GM23338 (cell line): Measurements from ENCODE around the gene ZNF747. TPM values are rescaled to one million over a fixed set of nuclear protein-coding genes. Genes with fewer than 3 reads are reported as not detected.

Experiments used
- ATAC-seq: fragments of 200-7000 bp; cut with Tn5 transposase; 3 replicates; pipeline ENCODE4 v1.9.1; 2020
- DNase-seq: peaks from one replicate; pipeline ENCODE4 v3.0.0-alpha.2; 2015; ENCODE audit warnings: low spot score
- H2AFZ ChIP-seq: fragments of 200-600 bp; sonication (generic); 2 replicates; pipeline ENCODE4 v1.8.0; 2016; ENCODE audit warnings: antibody characterized with exemption, mild to moderate bottlenecking, moderate library complexity
- H3F3A ChIP-seq: fragments of 200-600 bp; sonication (generic); replicated peaks from 2 replicates; pipeline ENCODE4 v1.8.0; 2017; ENCODE audit warnings: antibody characterized with exemption, mixed run types, low read depth
- H3K27ac ChIP-seq: fragments of 200-600 bp; sonication (generic); 2 replicates; pipeline ENCODE4 v1.6.1; 2016; ENCODE audit warnings: low read depth
- H3K27me3 ChIP-seq: fragments of 200-600 bp; sonication (generic); 2 replicates; pipeline ENCODE4 v1.8.0; 2016; ENCODE audit warnings: mild to moderate bottlenecking, mixed run types, moderate library complexity; ENCODE audit not compliant: insufficient read depth
- H3K36me3 ChIP-seq: fragments of 200-600 bp; sonication (generic); 2 replicates; pipeline ENCODE4 v1.8.0; 2016; ENCODE audit warnings: mild to moderate bottlenecking; ENCODE audit not compliant: insufficient read depth
- H3K4me1 ChIP-seq: fragments of 200-600 bp; sonication (generic); 2 replicates; pipeline ENCODE4 v1.8.0; 2016; ENCODE audit warnings: mild to moderate bottlenecking, moderate library complexity; ENCODE audit not compliant: insufficient read depth
- H3K4me2 ChIP-seq: fragments of 200-600 bp; sonication (generic); 2 replicates; pipeline ENCODE4 v1.7.1; 2017; ENCODE audit warnings: mixed run types
- H3K4me3 ChIP-seq: fragments of 200-600 bp; sonication (generic); 2 replicates; pipeline ENCODE4 v1.6.1; 2016; ENCODE audit warnings: mixed run types
- H3K79me2 ChIP-seq: fragments of 200-600 bp; sonication (generic); replicated peaks from 2 replicates; pipeline ENCODE4 v1.8.0; 2017; ENCODE audit warnings: mild to moderate bottlenecking; ENCODE audit not compliant: insufficient read depth
- H3K9me2 ChIP-seq: fragments of 200-600 bp; sonication (generic); 2 replicates; pipeline ENCODE4 v1.8.0; 2017; ENCODE audit not compliant: insufficient read depth
- H4K20me1 ChIP-seq: fragments of 200-600 bp; sonication (generic); replicated peaks from 2 replicates; pipeline ENCODE4 v1.8.0; 2017; ENCODE audit warnings: mild to moderate bottlenecking; ENCODE audit not compliant: insufficient read depth
- H3K27ac Mint-ChIP-seq: 2 replicates; pipeline ENCODE4 v1.8.0; 2020; ENCODE audit warnings: inconsistent platforms, mild to moderate bottlenecking, moderate library complexity, mixed read lengths
- H3K27me3 Mint-ChIP-seq: 3 replicates; pipeline ENCODE4 v1.8.0; 2022; ENCODE audit warnings: low read depth, mild to moderate bottlenecking, moderate library complexity, mixed read lengths, inconsistent platforms; ENCODE audit not compliant: insufficient read depth, poor library complexity
- H3K36me3 Mint-ChIP-seq: 3 replicates; pipeline ENCODE4 v1.8.0; 2021; ENCODE audit warnings: low read depth, mild to moderate bottlenecking, inconsistent platforms, moderate library complexity, mixed read lengths
- H3K4me1 Mint-ChIP-seq: 3 replicates; pipeline ENCODE4 v1.8.0; 2020; ENCODE audit warnings: mild to moderate bottlenecking, inconsistent platforms, mixed read lengths
- H3K4me3 Mint-ChIP-seq: 3 replicates; pipeline ENCODE4 v1.8.0; 2021; ENCODE audit warnings: moderate library complexity, mild to moderate bottlenecking, inconsistent platforms, mixed read lengths
- H3K9me3 Mint-ChIP-seq: 3 replicates; pipeline ENCODE4 v1.8.0; 2020; ENCODE audit warnings: moderate library complexity, mild to moderate bottlenecking, inconsistent platforms, mixed read lengths
- CREB1 ChIP-seq: fragments of 250-450 bp; sonication (Bioruptor Pico); IDR thresholded peaks from 2 replicates; pipeline ENCODE4 v1.5.0; 2020; ENCODE audit warnings: low read depth, mild to moderate bottlenecking, moderate library complexity
- CTCF ChIP-seq, 2 experiments: fragments of 200-600 bp in 1 of 2; sonication (generic) in 1 of 2; conservative IDR thresholded peaks; 2 replicates each; pipeline versions ENCODE4 v1.5.1 to v1.6.1; 2016 to 2017; ENCODE audit warnings: antibody characterized with exemption in 2 of 2, low read depth in 2 of 2, mild to moderate bottlenecking in 2 of 2, moderate library complexity in 1 of 2
- ETS1 ChIP-seq: IDR thresholded peaks from 2 replicates; pipeline ENCODE4 v1.6.1; 2016; ENCODE audit warnings: antibody characterized with exemption
- EZH2 ChIP-seq: fragments of 200-600 bp; sonication (generic); IDR thresholded peaks from one replicate; pipeline ENCODE4 v1.8.0; 2017; ENCODE audit warnings: antibody characterized with exemption, mild to moderate bottlenecking, low read depth; ENCODE audit not compliant: unreplicated experiment
- EZH2phosphoT487 ChIP-seq: fragments of 200-600 bp; sonication (generic); IDR thresholded peaks from one replicate; pipeline ENCODE4 v1.8.1; 2018; ENCODE audit warnings: antibody characterized with exemption; ENCODE audit not compliant: unreplicated experiment
- JUNB ChIP-seq: IDR thresholded peaks from one replicate; pipeline ENCODE4 v1.6.1; 2016; ENCODE audit warnings: antibody characterized with exemption; ENCODE audit not compliant: unreplicated experiment
- NANOG ChIP-seq: IDR thresholded peaks from 2 replicates; pipeline ENCODE4 v1.6.1; 2016; ENCODE audit warnings: antibody characterized with exemption, borderline replicate concordance
- POLR2AphosphoS5 ChIP-seq: IDR thresholded peaks from 2 replicates; pipeline ENCODE4 v1.6.1; 2016; ENCODE audit warnings: antibody characterized with exemption, low read depth
- STAT1 ChIP-seq: IDR thresholded peaks from one replicate; pipeline ENCODE4 v1.6.1; 2016; ENCODE audit warnings: antibody characterized with exemption; ENCODE audit not compliant: unreplicated experiment
- ZNF114 ChIP-seq: fragments of 250-450 bp; sonication (Bioruptor Pico); IDR thresholded peaks from 2 replicates; pipeline ENCODE4 v1.5.0; 2020; ENCODE audit warnings: mild to moderate bottlenecking, moderate library complexity
- ZNF331 ChIP-seq: fragments of 250-450 bp; sonication (Bioruptor Pico); IDR thresholded peaks from 2 replicates; pipeline ENCODE4 v1.5.0; 2020; ENCODE audit warnings: low read depth, mild to moderate bottlenecking, moderate library complexity
- polyA plus RNA-seq: library from polyadenylated mRNA; unstranded; fragments of >200 nt; fragmentation: Nextera tagmentation; extraction: Ambion mirVana; gene quantifications from 2 replicates; pipeline ENCODE4 v1.2.1, GENCODE V29; 2016
- total RNA-seq: library from RNA; depleted of rRNA; stranded (reverse); fragments of >200 nt; shearing (Covaris generic); gene quantifications from 2 replicates; pipeline ENCODE4 v1.2.3, GENCODE V29; 2014
- TF ChIP-seq, protein P1 (sequence below): IDR thresholded peaks from one replicate; pipeline ENCODE4 v1.6.1; 2018; ENCODE audit warnings: antibody characterized with exemption; ENCODE audit not compliant: unreplicated experiment
- TF ChIP-seq, protein P2 (sequence below): fragments of 250-450 bp; sonication (Bioruptor Pico); IDR thresholded peaks from 2 replicates; pipeline ENCODE4 v1.5.0; 2020; ENCODE audit warnings: mild to moderate bottlenecking, moderate library complexity

Gene ZNF747
- total and polyA plus RNA-seq, 2 experiments from 2014 or later, result 4.2 to 12.6 TPM

DNA sequence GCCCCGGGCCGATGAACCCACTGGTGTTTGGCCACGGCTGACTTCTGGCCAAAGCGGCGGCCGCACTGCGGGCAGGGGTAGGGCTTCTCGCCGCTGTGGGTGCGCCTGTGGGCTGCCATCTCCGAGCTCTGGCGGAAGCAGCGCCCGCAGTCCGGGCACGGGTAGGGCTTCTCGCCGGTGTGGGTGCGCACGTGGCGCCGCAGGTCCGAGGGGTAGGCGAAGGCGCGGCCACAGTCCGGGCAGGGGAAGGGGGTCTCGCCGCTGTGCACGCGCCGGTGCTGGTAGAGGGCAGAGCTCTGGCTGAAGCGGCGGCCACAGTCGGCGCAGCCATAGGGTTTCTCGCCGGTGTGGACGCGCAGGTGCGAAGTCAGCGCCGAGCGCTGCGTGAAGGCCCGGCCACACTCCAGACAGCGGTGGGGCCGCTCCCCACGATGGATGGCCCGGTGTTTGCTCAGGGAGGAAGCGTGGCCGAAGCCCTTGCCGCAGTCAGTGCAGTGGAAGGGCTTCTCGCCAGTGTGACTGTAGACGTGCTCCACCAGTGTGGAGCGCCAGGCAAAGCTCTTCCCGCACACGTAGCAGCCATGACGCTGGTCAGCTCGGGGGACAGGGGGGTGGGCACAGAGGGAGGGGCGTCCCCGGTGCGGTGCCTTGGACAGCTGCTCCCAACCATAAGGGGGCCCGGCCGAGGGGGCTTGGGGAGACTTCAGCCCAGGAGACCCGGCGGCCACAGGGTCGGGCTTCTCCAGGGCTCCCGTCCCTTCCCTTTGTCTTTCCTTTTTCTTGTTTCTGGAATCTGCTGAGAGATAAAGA is 20.9 kb upstream of the ZNF747 start:
- Histone ChIP-seq H3K4me3 (no peak overlapping the region), H2AFZ (no peak overlapping the region), H3K36me3 (no peaks in the 10 kb centered on the region; the same call in 1 of the 2 replicates), H3K27ac (no peak overlapping the region), H3F3A (0 out of 2 replicates have a peak, but pooled peaks cover 15% of the 10 kb centered on the region), H3K79me2 (peaks cover 3% of the 10 kb centered on the region; the same call in 1 of the 2 replicates), H4K20me1 (no peaks in the 10 kb centered on the region), H3K4me1 (peaks cover 15% of the 10 kb centered on the region), H3K9me2 (0 out of 2 replicates have a peak, but pooled peaks cover 3% of the 10 kb centered on the region), H3K4me2 (no peak overlapping the region), H3K27me3 (no peaks in the 10 kb centered on the region)
- DNase-seq (no peak), ATAC-seq (no peak)
- peaks cover 13% of the 10 kb centered on the region for H3K27me3 Mint-ChIP-seq
- peak overlapping the region; percentile 3; the same call in 1 of the 2 replicates for H3K27ac Mint-ChIP-seq
- no peaks in the 10 kb centered on the region; the same call in 2 of the 3 replicates for H3K9me3 Mint-ChIP-seq
- H3K4me3 Mint-ChIP-seq, result peak overlapping the region; percentile 54
- TF ChIP-seq, protein P1, sequence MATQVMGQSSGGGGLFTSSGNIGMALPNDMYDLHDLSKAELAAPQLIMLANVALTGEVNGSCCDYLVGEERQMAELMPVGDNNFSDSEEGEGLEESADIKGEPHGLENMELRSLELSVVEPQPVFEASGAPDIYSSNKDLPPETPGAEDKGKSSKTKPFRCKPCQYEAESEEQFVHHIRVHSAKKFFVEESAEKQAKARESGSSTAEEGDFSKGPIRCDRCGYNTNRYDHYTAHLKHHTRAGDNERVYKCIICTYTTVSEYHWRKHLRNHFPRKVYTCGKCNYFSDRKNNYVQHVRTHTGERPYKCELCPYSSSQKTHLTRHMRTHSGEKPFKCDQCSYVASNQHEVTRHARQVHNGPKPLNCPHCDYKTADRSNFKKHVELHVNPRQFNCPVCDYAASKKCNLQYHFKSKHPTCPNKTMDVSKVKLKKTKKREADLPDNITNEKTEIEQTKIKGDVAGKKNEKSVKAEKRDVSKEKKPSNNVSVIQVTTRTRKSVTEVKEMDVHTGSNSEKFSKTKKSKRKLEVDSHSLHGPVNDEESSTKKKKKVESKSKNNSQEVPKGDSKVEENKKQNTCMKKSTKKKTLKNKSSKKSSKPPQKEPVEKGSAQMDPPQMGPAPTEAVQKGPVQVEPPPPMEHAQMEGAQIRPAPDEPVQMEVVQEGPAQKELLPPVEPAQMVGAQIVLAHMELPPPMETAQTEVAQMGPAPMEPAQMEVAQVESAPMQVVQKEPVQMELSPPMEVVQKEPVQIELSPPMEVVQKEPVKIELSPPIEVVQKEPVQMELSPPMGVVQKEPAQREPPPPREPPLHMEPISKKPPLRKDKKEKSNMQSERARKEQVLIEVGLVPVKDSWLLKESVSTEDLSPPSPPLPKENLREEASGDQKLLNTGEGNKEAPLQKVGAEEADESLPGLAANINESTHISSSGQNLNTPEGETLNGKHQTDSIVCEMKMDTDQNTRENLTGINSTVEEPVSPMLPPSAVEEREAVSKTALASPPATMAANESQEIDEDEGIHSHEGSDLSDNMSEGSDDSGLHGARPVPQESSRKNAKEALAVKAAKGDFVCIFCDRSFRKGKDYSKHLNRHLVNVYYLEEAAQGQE, result no peak
- TF ChIP-seq JUNB (no peak), EZH2 (no peak), ETS1 (no peak), EZH2phosphoT487 (no peak), POLR2AphosphoS5 (no peak), CREB1 (CRISPR knock-in tag) (no peak), ZNF331 (no peak), NANOG (no peak), STAT1 (no peak), ZNF114 (CRISPR knock-in tag) (no peak), CTCF (conservative IDR thresholded peaks at IDR 0.05; ENCODE audit: low read depth in 2 of 2) (no peak)
- TF ChIP-seq, protein P2, sequence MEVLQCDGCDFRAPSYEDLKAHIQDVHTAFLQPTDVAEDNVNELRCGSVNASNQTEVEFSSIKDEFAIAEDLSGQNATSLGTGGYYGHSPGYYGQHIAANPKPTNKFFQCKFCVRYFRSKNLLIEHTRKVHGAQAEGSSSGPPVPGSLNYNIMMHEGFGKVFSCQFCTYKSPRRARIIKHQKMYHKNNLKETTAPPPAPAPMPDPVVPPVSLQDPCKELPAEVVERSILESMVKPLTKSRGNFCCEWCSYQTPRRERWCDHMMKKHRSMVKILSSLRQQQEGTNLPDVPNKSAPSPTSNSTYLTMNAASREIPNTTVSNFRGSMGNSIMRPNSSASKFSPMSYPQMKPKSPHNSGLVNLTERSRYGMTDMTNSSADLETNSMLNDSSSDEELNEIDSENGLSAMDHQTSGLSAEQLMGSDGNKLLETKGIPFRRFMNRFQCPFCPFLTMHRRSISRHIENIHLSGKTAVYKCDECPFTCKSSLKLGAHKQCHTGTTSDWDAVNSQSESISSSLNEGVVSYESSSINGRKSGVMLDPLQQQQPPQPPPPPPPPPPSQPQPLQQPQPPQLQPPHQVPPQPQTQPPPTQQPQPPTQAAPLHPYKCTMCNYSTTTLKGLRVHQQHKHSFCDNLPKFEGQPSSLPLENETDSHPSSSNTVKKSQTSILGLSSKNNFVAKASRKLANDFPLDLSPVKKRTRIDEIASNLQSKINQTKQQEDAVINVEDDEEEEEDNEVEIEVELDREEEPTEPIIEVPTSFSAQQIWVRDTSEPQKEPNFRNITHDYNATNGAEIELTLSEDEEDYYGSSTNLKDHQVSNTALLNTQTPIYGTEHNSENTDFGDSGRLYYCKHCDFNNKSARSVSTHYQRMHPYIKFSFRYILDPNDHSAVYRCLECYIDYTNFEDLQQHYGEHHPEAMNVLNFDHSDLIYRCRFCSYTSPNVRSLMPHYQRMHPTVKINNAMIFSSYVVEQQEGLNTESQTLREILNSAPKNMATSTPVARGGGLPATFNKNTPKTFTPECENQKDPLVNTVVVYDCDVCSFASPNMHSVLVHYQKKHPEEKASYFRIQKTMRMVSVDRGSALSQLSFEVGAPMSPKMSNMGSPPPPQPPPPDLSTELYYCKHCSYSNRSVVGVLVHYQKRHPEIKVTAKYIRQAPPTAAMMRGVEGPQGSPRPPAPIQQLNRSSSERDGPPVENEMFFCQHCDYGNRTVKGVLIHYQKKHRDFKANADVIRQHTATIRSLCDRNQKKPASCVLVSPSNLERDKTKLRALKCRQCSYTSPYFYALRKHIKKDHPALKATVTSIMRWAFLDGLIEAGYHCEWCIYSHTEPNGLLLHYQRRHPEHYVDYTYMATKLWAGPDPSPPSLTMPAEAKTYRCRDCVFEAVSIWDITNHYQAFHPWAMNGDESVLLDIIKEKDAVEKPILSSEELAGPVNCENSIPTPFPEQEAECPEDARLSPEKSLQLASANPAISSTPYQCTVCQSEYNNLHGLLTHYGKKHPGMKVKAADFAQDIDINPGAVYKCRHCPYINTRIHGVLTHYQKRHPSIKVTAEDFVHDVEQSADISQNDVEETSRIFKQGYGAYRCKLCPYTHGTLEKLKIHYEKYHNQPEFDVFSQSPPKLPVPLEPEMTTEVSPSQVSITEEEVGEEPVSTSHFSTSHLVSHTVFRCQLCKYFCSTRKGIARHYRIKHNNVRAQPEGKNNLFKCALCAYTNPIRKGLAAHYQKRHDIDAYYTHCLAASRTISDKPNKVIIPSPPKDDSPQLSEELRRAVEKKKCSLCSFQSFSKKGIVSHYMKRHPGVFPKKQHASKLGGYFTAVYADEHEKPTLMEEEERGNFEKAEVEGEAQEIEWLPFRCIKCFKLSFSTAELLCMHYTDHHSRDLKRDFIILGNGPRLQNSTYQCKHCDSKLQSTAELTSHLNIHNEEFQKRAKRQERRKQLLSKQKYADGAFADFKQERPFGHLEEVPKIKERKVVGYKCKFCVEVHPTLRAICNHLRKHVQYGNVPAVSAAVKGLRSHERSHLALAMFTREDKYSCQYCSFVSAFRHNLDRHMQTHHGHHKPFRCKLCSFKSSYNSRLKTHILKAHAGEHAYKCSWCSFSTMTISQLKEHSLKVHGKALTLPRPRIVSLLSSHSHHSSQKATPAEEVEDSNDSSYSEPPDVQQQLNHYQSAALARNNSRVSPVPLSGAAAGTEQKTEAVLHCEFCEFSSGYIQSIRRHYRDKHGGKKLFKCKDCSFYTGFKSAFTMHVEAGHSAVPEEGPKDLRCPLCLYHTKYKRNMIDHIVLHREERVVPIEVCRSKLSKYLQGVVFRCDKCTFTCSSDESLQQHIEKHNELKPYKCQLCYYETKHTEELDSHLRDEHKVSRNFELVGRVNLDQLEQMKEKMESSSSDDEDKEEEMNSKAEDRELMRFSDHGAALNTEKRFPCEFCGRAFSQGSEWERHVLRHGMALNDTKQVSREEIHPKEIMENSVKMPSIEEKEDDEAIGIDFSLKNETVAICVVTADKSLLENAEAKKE (CRISPR knock-in tag), result no peak
- H3K36me3 Mint-ChIP-seq, result peaks cover 21% of the 10 kb centered on the region
- H3K4me1 Mint-ChIP-seq, result peaks cover 18% of the 10 kb centered on the region
